Colonic mucosa (tissue), 4 donors: ENCODE results near the gene SPRED1. TPM values are rescaled to one million over a fixed set of nuclear protein-coding genes. Genes with fewer than 3 reads are reported as not detected.

Experiments used
- DNase-seq: peaks from one replicate; pipeline ENCODE4 v3.0.0-alpha.2; 2020
- H3K27ac ChIP-seq: fragments of 200-600 bp; one replicate; pipeline ENCODE4 v1.8.0; 2021
- H3K27me3 ChIP-seq: fragments of 200-600 bp; one replicate; pipeline ENCODE4 v1.8.0; 2021
- H3K36me3 ChIP-seq: fragments of 200-600 bp; one replicate; pipeline ENCODE4 v1.8.0; 2021
- H3K4me1 ChIP-seq: fragments of 200-600 bp; one replicate; pipeline ENCODE4 v1.8.0; 2021; ENCODE audit warnings: mild to moderate bottlenecking
- H3K4me3 ChIP-seq: fragments of 200-600 bp; one replicate; pipeline ENCODE4 v1.8.0; 2021
- H3K9ac ChIP-seq, 2 donors: one replicate each; pipeline ENCODE4 v1.7.0; 2013; ENCODE audit warnings: control low read depth in 2 of 2, low read depth in 2 of 2, low read length in 2 of 2
- H3K9me3 ChIP-seq: fragments of 200-600 bp; one replicate; pipeline ENCODE4 v1.8.0; 2021
- intact Hi-C: fragments of 100-400 bp; cut with DNase I; formaldehyde crosslinking; loops from one replicate; pipeline ENCODE4 v1.14.1; 2022
- total RNA-seq, 2 donors: library from RNA; stranded (reverse); fragmentation: NEBNext Ultra II Directional in 1 of 2; extraction: Animal tissue kit (Norgen Biotek cat#: 25700) in 1 of 2; gene quantifications; one replicate each; pipeline ENCODE4 v1.2.1, GENCODE V29; 2021
- TF ChIP-seq, protein P1 (sequence below): fragments of 200-600 bp; IDR thresholded peaks from one replicate; pipeline ENCODE4 v1.8.0; 2022; ENCODE audit warnings: antibody characterized with exemption, mild to moderate bottlenecking
- donor health status: healthy.
- donor health status: DM: no; HTN: no; CAD: no.
- donor health status: DM: no; HTN: no; CAD: no.

SPRED1 gene
- total RNA-seq, 2 donors from 2014 or later: 26.8 to 28.0 TPM

DNA sequence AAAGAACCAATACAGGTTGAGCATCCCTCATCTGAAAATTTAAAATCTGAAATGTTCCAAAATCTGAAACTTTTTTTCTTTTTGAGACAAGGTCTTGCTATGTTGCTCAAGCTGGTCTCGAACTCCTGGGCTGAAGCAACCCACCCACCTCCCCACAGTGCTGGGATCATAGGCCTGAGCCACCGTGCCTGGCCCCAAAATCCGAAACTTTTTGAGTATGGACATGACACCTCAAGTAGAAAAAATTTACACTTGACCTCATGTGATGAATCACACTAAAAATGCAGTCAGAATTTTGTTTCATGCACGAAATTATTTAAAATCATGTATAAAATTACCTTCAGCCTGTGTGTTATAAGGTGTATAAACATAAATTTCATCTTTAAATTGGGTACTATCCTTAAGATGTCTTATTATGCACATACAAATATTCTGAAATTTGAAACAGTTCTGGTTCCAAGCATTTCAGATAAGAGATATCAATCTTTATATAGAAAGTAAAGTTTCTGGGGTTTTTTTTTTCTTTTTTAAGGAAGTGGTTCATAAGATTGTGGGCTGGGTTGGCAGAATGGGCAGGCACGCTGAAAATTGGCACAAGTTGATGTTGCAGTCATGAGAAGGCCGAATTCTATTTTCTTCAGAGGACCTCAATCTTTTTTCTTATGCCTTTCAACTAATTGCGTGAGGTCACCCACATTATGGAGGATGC is 72.5 kb downstream of the SPRED1 start:
- TF ChIP-seq, protein P1, sequence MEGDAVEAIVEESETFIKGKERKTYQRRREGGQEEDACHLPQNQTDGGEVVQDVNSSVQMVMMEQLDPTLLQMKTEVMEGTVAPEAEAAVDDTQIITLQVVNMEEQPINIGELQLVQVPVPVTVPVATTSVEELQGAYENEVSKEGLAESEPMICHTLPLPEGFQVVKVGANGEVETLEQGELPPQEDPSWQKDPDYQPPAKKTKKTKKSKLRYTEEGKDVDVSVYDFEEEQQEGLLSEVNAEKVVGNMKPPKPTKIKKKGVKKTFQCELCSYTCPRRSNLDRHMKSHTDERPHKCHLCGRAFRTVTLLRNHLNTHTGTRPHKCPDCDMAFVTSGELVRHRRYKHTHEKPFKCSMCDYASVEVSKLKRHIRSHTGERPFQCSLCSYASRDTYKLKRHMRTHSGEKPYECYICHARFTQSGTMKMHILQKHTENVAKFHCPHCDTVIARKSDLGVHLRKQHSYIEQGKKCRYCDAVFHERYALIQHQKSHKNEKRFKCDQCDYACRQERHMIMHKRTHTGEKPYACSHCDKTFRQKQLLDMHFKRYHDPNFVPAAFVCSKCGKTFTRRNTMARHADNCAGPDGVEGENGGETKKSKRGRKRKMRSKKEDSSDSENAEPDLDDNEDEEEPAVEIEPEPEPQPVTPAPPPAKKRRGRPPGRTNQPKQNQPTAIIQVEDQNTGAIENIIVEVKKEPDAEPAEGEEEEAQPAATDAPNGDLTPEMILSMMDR: no peak
- no peak overlapping the region for H3K27ac ChIP-seq
- H3K27me3 ChIP-seq: no peaks in the 10 kb centered on the region
- DNase-seq: no peak
- H3K36me3 ChIP-seq: no peaks in the 10 kb centered on the region
- no peak overlapping the region for H3K4me3 ChIP-seq
- intact Hi-C loops: no loop called here
- H3K9ac ChIP-seq: no peak overlapping the region
- H3K4me1 ChIP-seq: no peaks in the 10 kb centered on the region
- H3K9me3 ChIP-seq: no peaks in the 10 kb centered on the region

DNA sequence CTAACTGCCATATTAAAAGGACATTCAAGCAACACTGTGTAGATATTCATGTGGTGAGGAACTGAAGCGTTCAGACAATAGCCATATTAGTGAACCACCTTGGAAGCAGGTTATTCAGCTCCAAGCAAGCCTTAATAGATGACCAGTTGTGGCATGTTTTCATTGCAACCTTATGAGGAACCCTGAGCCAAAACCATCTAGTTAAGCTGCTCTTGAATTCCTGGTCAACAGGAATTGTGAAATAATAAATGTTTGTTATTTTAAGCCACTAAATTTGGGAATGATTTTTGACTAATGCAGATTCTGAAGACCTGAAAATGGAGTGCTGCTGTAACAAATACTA is 73.0 kb downstream of the SPRED1 start:
- H3K9me3 ChIP-seq: no peaks in the 10 kb centered on the region
- intact Hi-C loops: no loop called here
- H3K4me3 ChIP-seq: no peak overlapping the region
- H3K27ac ChIP-seq: no peak overlapping the region
- TF ChIP-seq, protein P1: no peak
- no peaks in the 10 kb centered on the region for H3K36me3 ChIP-seq
- H3K27me3 ChIP-seq: no peaks in the 10 kb centered on the region
- DNase-seq: no peak
- H3K4me1 ChIP-seq: no peaks in the 10 kb centered on the region
- no peak overlapping the region for H3K9ac ChIP-seq

DNA sequence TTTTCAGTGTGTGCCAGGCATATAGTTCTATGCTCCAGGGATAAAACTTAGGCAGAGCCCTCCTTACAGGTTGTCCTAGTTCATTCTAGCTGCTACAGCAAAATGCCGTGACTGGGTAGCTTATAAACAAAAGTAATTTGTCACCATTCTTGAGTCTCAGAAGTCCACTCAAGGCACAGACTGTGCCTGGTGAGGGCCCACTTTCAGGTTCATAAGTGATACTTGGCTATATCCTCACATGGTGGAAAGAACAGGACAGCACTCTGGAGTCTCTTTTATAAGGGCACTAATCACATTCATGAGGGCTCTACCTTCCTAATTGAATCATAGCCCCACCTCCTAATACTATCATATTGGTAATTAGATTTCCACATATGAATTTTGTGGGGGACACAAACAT is 80.1 kb downstream of the SPRED1 start:
- Histone ChIP-seq H3K9me3 (no peaks in the 10 kb centered on the region), H3K36me3 (no peaks in the 10 kb centered on the region), H3K9ac (no peak overlapping the region), H3K4me1 (no peaks in the 10 kb centered on the region), H3K27ac (no peak overlapping the region), H3K4me3 (no peak overlapping the region), H3K27me3 (no peaks in the 10 kb centered on the region)
- DNase-seq: no peak
- TF ChIP-seq, protein P1: no peak
- intact Hi-C loops: no loop called here

DNA sequence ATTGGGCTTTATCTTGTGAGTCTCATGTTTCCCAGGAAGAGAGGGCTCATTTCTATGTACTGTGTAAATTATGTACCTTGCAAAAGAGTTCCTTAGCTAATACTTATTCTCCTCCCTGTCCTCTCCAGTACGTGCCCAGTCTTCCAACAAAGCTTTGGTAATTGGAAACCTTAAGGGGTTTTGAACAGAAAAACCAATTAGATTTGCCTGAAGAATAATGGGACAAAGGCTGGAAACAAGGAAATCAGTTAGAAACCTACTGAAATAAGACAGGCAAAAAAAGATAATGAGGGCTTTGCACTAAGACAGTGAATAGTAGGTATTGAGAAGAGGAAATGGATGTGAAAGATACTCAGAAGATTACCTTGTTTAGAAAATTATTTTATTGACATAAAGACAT is 82.5 kb downstream of the SPRED1 start:
- intact Hi-C loops: no loop called here
- Histone ChIP-seq H3K27ac (no peak overlapping the region), H3K36me3 (no peaks in the 10 kb centered on the region), H3K4me3 (no peak overlapping the region), H3K9ac (no peak overlapping the region), H3K9me3 (no peaks in the 10 kb centered on the region), H3K27me3 (no peaks in the 10 kb centered on the region), H3K4me1 (no peaks in the 10 kb centered on the region)
- TF ChIP-seq, protein P1: no peak
- DNase-seq: no peak

DNA sequence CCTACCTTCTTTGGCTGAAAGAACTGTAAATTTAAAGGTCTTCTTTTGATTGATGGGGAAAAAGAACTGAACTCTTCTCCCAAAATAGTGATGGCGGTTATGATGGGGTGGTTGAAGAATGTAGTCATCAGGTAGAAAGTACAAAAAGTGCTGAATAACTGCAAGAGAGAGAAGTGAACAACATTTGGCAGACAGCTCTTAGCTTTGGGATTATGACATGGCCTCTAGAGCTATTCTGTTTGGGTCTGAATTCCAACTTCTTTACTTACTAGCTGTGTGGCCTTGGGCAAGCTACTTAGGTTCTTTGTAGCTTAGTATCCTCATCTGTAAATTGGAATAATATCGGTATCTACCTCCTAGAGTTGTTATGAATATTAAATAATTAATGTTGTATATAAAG is 91.7 kb downstream of the SPRED1 start:
- H3K9ac ChIP-seq: no peak overlapping the region
- TF ChIP-seq, protein P1: no peak
- intact Hi-C loops: no loop called here
- H3K27me3 ChIP-seq: no peaks in the 10 kb centered on the region
- H3K27ac ChIP-seq: no peak overlapping the region
- no peaks in the 10 kb centered on the region for H3K9me3 ChIP-seq
- no peak overlapping the region for H3K4me3 ChIP-seq
- no peaks in the 10 kb centered on the region for H3K4me1 ChIP-seq
- no peak for DNase-seq
- no peaks in the 10 kb centered on the region for H3K36me3 ChIP-seq
